SJCRH30 (cell line): ENCODE measurements around the gene SLAMF7. TPM values are rescaled to one million over a fixed set of nuclear protein-coding genes. Genes with fewer than 3 reads are reported as not detected.

Source experiments
- total RNA-seq: library from RNA; depleted of rRNA; stranded (reverse); fragments of >200 nt; shearing (Covaris generic); gene quantifications from 2 replicates; pipeline ENCODE4 v1.2.3, GENCODE V29; 2014; rRNA removed

Gene SLAMF7
- total RNA-seq, 1 experiment from 2014 or later: not detected

Other genes with a start within 250 kb of the SLAMF7 start
- gene SLAMF6, start 216.0 kb upstream of the SLAMF7 start, total RNA-seq: not detected in 2 replicates
- not detected in 2 replicates for gene CD84, start 159.8 kb upstream of the SLAMF7 start, total RNA-seq
- not detected in 2 replicates for gene SLAMF1, start 92.2 kb upstream of the SLAMF7 start, total RNA-seq
- not detected in 2 replicates for gene CD48, start 27.4 kb upstream of the SLAMF7 start, total RNA-seq
- not detected in 2 replicates for gene LY9, start 56.9 kb downstream of the SLAMF7 start, total RNA-seq
- gene CD244, start 123.6 kb downstream of the SLAMF7 start, total RNA-seq: not detected in 2 replicates
- not detected in 2 replicates for gene ITLN1, start 145.9 kb downstream of the SLAMF7 start, total RNA-seq
- not detected in 2 replicates for gene ITLN2, start 215.6 kb downstream of the SLAMF7 start, total RNA-seq